GM19240 (cell line): ENCODE data around the gene IL17RA.
A peak's percentile ranks its signal among the peaks of the same experiment; 100 is the strongest.
"Not testable (repeated sequence)": the region's sequence is repeated elsewhere in the genome, so short reads cannot be mapped to it uniquely, and the experiment has no call there.

Experiments used
- DNase-seq: peaks from one replicate; pipeline ENCODE4 v3.0.0; 2011; ENCODE audit warnings: low spot score; ENCODE audit not compliant: insufficient read length

Gene IL17RA, protein sequence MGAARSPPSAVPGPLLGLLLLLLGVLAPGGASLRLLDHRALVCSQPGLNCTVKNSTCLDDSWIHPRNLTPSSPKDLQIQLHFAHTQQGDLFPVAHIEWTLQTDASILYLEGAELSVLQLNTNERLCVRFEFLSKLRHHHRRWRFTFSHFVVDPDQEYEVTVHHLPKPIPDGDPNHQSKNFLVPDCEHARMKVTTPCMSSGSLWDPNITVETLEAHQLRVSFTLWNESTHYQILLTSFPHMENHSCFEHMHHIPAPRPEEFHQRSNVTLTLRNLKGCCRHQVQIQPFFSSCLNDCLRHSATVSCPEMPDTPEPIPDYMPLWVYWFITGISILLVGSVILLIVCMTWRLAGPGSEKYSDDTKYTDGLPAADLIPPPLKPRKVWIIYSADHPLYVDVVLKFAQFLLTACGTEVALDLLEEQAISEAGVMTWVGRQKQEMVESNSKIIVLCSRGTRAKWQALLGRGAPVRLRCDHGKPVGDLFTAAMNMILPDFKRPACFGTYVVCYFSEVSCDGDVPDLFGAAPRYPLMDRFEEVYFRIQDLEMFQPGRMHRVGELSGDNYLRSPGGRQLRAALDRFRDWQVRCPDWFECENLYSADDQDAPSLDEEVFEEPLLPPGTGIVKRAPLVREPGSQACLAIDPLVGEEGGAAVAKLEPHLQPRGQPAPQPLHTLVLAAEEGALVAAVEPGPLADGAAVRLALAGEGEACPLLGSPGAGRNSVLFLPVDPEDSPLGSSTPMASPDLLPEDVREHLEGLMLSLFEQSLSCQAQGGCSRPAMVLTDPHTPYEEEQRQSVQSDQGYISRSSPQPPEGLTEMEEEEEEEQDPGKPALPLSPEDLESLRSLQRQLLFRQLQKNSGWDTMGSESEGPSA

DNA sequence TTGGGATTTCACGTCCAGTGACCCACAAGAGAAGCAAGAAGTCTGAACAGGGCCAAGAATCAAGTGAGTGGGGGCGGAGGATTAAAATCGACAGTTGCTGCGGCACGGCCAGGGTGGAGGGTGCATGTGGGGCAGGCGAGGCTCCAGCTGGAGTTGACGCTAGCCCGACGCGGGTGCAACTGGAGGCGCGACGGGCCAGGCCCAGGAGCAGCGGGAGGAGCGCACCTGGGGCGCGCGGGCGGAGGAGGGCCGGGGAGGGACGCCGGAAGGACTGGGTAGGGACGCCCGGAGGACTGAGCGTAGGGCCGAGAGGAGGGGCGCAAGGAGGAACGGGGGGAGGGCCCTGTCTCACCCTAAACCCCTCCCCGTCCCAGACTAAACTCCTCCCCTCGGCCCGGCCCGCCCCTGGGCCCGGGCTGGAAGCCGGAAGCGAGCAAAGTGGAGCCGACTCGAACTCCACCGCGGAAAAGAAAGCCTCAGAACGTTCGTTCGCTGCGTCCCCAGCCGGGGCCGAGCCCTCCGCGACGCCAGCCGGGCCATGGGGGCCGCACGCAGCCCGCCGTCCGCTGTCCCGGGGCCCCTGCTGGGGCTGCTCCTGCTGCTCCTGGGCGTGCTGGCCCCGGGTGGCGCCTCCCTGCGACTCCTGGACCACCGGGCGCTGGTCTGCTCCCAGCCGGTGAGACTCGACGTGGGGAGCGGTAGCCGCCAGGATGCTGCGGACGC lies at the start of gene IL17RA:
Gene IL17RA, plus strand, starts transcription at position 447 of the 723 bp plus-strand sequence. Its CDS starts 92 bp downstream, at position 539.
- peak; percentile 66 for DNase-seq

DNA sequence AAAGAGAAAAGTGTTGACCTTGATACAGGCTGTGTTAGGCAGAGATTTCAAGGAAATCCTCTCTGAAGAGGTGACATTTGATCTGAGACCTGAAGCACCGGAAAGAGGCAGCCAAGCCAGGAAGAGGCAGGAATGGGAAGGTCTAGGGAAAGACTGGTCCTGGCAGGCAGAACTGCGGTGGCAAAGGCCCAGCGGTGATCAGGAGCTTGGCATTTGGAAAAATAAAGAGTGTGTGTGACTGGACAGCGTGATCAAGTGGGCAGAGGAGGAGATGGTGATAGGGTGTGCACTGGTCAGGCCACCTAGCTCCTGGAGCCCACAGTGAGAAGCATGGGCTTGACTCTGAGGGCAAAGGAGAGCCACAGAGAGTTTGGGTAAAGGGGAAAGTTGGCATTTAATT lies 49.6 kb upstream of the IL17RA start:
- DNase-seq = no peak

DNA sequence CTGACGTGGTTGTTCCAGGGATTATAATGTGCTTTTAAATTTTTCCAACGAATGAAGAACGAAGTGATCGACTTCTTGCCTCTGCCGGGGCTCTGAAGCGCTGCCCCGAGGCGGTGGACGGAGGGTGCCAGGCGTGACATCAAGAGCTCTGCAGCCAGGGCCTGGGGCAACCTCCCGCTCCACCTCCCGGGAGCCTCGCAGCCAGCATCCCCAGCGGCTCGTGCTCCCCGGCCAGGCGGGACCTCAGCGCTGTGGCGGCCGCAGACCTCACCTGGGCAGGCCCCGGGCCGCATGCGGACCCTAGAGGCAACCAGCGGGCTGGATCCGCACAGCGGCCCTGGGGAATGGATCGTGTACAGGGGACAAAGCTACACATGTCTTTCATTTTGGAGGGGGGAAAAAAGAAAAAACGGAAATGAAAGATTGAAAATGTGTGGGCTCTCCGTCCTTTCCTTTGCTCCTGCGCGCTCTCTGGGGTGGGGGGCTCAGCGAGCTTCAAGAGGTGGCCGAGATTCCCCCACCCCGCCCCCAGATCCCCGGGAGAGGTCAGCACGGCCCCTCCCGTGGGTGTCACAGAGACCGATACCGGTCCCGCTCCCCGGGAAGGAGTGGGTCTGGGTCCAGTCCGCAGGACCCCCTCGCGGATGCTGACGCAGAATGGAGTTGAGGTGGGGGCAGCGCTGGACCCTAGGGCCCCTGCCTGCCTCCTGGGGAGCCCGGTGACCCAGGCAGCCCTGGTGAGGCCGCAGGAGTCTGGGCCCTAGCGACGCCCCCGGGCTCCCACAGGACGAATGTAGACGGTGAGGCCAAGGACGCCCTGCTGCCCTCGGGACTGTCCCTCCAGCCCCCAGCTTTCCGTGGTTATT lies 48.6 kb upstream of the IL17RA start:
- DNase-seq = not testable (repeated sequence)

DNA sequence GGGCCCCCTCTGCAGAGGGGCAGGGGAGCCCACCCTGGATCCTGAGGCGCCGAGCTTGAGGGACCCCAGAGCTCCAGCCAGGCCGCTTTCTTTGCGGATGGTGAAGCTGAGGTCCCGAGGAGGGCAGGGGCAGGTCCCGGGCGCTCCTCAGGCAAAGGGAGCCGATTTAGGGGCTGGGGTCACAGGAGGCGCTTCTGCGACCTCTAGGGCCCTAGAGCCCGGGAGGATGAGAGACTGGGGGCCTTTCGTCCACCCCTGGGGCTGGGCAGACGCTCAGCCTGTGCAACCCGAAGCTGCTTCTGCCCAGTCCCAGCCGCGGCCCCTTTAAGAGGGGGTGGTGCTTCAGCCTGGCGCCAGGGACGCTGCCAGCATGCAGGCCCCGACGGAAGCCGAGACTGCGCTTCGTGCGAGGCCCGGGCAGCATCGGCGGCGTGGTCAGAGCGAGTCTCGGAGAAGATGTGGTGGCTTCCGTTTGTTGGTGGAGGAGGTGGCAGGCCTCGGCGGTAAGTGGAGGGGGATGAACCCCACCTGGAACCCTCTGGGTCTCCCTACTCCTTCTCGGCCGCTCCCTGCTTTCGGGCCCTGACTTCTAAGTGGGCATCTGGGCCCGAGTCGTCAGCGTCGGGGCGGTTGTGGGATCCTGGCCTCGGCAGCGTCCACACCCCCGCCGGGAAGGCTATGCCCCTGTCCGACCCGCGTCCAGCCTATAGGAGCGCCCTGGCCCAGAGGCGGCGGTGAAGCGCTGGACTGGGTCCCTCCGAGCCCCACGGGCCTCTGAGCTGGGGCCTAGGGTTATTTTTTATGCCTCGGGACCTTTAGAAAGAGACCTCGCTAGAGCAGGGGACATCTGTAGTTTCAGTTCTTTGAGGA lies 47.7 kb upstream of the IL17RA start:
- DNase-seq = not testable (repeated sequence)

DNA sequence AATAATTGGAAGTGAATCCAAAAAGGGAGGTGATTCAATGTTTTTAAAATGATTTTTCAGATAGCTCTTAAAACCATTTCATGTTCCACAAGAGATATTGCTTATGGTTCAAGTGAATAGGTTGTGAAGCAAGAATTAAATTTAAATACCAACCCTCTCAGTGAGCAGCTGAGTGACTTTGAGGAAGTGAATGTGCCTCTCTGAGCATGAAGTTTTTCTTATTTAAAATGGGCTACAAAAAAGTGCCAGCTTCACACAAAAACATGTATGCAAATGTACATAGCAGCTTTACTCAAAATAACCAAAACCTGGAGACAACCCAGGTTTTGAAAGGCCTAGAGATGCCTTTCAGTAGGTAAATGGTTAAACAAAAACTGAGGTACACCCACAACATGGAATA lies 41.3 kb upstream of the IL17RA start:
- no peak for DNase-seq

DNA sequence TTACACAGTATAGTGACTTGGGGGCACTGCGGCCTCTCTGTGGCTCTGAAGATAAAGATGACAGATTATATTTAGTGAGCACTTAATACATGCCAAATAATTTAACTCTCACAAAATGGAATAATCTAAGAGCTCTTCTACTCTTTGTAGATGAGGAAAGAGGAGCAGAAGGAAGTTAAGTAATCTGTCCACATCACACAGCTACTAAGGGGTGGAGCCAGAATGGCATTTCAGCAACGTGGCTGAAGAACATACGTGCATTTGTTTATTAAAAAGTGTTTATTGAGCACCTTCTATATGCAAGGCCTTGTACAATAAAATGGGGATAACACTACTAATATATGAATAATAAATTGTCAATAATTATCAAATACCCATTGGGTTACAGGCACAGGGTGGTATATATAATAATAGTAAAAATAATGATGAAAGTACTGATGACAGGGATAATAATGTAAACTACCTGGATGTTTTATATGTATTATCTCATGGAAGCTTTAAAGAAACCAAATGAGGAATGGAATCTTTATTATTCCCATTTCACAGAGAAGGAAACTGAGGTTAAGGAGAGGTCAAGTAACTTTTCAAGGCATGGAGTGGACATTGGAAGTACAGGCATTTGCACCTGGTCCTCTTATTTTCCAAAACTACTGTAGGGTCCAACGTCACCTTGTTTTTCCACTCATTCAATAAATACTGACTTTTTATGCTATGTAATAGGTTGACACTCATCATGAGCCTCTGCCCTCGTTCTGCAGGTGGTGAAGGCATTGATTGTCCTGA lies 38.0 kb upstream of the IL17RA start:
- DNase-seq = no peak

DNA sequence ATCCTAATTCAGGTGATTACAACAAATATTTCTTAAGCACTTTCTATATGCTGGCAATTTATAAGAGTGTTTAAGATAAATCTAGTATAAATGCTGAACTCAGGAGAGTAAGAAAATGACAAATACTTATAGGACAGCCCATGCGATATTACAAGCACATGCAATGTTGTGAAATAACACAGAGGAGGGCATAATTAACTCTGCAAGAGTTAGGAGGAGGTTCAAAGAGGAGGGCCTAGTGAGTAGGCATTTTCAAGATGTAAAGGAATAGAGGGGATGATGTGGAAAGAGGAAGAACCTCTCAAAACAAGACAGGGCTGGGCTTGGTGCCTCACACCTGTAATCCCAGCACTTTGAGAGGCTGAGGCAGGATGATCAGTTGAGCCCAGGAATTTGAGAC lies 37.1 kb upstream of the IL17RA start:
- DNase-seq = no peak

DNA sequence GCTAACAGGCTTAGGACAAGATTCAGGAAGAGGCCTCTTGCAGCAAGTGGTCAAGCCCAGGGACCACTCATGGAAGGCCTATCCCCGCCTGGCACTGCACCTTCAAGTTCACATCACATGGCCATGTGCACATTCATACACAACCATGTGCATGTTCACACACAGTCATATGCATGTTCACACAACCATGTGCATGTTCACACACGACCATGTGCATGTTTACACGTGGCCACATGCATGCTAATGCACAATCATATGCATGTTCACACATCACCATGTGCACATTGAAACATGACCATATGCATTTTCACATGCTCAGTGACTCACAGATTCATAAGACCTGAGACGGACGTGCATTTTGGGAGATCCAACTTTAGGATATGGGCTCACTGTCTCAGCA lies 28.7 kb upstream of the IL17RA start:
- no peak for DNase-seq

DNA sequence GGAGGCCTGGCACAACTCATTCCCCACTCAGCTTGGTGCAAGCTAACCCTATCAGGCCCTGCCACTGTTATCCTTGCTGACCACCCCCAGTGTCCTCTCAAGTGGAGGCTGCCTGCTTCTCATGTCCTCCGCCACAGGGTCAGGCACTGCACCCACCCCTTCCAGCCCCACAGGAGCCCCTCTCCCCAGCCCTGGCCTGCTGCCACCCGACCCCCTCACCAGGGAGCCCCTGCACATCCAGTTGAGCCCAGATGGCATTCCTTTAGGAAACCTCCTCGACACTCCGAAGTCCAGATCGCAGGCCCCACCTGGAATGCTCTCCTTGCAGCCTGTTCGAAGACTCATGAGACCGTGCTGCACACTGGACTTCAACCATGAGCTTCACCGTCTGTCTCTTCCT lies 28.0 kb upstream of the IL17RA start:
- no peak for DNase-seq

DNA sequence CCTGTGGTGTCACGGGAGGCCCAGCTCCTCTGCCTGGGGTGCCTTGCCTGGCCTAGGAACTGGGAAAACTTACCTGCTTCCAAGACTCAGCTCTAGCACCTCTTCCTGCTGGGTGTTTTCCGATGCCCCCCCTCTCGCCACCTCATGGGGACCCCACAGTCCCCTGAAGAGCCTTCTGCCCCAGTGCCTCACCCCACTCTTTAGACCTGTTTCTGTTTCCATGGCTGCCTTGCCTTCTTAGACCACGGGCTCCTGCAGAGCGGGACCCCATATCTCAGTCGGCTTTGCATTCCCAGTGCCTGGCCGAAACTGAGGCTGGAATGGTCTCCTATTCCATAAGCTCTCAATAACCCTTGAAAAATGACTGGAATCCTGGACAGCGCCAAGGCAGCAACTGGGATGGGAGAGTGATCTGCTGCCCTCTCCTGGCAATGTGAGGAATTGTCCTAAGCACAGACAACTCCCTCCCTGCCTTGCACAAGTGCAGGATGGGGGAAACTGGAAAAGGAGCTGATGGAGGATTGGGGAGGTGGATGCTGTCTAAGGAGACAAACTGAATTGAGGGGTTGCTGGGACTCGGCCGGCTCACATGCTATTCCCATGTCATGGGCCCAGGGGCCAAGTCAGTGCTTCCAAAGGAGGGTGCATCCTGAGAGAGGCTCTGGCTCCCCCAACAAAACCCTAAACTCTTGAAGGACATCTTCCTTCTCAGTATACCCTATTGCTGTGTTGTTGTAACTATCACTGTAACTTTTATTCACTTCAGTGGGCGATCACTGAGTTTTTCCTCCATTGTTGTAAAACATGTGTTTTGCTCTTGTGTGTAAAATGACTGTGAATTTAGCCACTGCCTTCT lies 26.6 kb upstream of the IL17RA start:
- DNase-seq = peak; percentile 32

DNA sequence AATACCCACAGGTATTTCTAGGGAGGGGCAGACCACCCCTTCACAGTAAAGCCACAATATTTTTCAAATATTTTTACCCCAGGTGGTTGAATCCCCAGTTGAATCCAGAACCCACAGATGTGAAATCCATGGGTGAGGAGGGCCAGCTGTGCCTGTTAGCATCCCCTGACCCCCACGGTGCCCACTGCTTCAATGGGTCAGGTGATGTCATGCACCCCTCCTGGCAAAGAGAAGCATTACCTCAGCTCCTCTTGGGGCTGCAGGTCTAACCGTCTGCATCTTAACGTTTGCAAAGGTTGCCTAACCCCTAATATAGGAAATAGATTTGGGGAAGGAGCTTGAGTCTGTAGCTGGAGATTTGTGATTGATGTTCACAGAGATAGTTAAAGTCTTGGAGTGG lies 24.7 kb upstream of the IL17RA start:
- no peak for DNase-seq

DNA sequence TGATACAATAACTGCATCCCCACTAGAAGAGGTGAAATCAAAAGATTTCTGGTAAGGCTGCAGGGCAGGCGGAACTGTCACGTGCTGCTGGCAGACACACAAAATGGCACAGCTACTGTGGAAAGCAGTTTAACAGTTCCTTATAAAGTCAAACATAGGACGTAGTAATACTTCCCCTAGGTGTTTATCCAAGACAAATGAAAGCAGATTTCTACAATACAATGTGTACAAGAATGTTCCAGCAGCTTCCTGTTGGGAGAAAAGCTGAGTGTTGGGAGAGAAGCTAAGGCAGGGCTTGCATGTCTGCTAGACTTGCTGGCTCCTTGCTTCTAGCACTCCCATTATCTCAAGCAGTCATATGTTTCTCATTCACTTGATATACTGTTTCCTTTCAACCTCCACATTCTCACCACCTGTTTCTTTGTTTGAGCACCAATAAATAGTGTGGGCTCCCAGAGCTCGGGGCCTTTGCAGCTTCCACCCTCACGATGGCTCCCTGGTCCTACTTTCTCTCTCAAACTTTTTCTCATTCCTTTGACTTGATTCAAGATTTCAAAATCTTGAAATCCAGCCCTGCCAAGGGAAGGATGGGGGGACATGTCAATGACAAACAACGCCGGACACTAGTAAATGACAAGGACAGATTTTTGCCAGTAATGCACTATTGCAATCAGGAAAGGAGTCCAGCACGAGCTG lies 21.2 kb upstream of the IL17RA start:
- no peak for DNase-seq

DNA sequence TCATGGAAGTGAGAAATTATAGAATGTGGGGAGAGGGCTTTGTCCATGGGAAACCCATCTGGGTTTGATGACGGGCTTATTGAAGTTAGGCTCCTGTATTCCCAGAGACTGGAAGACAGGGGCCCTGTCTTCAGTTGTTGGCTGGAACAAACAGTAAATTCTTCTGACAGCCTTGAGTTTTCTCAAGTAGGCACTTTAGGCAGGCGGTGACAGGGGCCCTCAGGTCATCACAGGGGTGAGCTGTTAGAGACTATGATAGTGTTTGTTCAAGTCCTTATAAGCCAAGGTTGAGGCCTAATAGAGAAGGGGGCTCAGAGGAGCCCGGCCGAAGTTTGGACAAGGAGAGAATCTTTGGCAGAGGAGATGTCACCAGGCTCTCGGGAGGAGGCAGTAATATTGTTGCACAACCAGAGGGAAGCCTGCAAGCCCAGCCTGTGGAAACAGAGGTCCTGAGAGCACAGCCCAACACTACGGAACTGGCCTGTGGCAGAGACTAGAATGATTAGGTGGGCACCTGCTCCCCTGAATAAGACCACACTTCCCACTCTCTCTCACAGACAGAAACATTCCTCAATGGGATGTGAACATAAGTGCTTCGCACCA lies 20.2 kb upstream of the IL17RA start:
- no peak for DNase-seq

DNA sequence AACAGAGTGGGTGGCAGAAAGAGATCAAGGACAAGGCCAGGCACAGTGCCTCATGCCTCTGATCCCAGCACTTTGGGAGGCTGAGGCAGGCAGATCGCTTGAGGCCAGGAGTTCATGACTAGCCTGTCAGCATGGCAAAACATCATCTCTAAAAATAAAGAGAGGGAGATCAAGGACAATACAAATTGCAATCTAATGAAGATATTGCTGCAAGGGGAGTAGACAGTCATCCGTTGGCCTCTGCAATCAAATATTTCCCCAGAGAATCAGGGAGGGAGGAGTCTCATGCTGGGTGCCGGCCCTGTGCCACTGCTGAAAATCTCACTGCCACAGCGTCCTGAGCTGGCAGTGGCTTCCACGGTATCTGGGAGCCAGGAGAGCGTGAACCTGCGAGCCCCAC lies 19.4 kb upstream of the IL17RA start:
- no peak for DNase-seq

DNA sequence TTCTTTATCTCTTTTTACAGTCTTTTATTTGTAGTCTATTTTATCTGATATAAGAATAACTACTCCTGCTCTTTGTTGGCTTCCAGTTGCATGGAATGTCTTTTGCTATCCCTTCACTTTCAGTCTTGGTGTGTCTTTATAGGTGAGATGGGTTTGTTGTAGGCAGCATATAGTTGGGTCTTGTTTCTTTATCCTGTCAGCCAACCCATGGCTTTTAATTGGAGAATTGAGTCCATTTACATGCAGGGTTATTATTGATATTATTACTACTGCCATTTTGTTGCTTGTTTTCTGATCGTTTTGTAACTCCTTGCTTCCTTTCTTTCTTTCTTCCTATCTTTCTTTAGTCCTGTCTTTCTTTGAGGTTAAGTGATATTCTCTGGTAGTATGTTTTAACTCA lies 11.9 kb upstream of the IL17RA start:
- no peak for DNase-seq

DNA sequence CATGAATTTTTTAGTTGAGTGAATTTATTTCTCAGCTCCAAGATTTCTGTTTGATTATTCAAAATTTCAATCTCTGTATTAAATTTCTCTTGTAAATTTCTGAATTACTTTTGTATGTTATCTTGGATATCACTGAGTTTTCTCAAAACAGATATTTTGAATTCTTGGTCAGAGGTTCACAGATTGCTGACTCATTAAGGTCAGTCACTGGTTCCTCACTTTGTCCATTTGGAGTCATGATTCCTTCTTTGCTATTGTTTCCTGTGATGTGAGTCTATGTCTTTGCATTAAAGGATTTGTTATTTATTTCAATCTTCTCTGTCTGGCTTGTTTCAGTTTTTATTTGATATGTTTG lies 10.2 kb upstream of the IL17RA start:
- no peak for DNase-seq

DNA sequence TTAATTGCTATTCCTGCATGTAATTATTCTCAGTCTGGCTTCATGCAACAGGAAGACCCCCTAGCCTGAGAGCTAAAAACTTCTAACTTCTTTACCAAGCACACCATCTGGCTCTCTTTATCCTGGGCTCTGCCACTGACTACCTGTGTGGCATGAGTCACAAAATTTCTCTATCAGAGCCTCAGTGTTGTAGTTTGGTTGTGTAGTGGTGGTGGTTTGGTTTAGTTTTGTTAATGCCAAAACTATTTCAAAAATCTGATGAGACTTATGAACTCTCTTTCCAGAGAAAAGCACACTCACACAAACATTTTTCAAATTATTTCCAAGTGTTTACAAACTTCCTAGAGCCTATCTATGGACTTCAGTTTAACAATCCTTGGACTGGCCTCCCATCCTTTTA lies 7.5 kb upstream of the IL17RA start:
- DNase-seq = no peak
